Neuronal stem cell (in vitro differentiated cells): ENCODE results near the gene TRIM71.

Source experiments
- DNase-seq: peaks from one replicate; pipeline ENCODE4 v3.0.0-alpha.2; 2013; ENCODE audit warnings: low spot score
- H2AFZ ChIP-seq: one replicate; pipeline ENCODE4 v1.6.1; 2013; ENCODE audit warnings: mild to moderate bottlenecking, low read length, inconsistent platforms
- H2AK5ac ChIP-seq: 2 replicates; pipeline ENCODE4 v1.6.1; 2013; ENCODE audit warnings: low read depth, mild to moderate bottlenecking, inconsistent platforms, low read length, moderate library complexity, mixed read lengths
- H2BK120ac ChIP-seq: 2 replicates; pipeline ENCODE4 v1.6.1; 2013; ENCODE audit warnings: low read depth, mild to moderate bottlenecking, inconsistent platforms, low read length, moderate library complexity, mixed read lengths
- H2BK12ac ChIP-seq: one replicate; pipeline ENCODE4 v1.6.1; 2013; ENCODE audit warnings: low read length, inconsistent platforms
- H2BK15ac ChIP-seq: 2 replicates; pipeline ENCODE4 v1.6.1; 2013; ENCODE audit warnings: mild to moderate bottlenecking, low read length, inconsistent platforms, mixed read lengths
- H2BK5ac ChIP-seq: one replicate; pipeline ENCODE4 v1.6.1; 2013; ENCODE audit warnings: inconsistent platforms, mild to moderate bottlenecking, low read length, moderate library complexity
- H3K14ac ChIP-seq: one replicate; pipeline ENCODE4 v1.6.1; 2013; ENCODE audit warnings: low read length, inconsistent platforms
- H3K18ac ChIP-seq: 2 replicates; pipeline ENCODE4 v1.6.1; 2013; ENCODE audit warnings: low read length, inconsistent platforms
- H3K23ac ChIP-seq: 2 replicates; pipeline ENCODE4 v1.6.1; 2013; ENCODE audit warnings: low read depth, mild to moderate bottlenecking, mixed read lengths, low read length, inconsistent platforms; ENCODE audit not compliant: poor library complexity
- H3K27ac ChIP-seq: replicated peaks from 3 replicates; pipeline ENCODE4 v1.5.1; 2013; ENCODE audit warnings: low read length, inconsistent platforms
- H3K27me3 ChIP-seq, 3 experiments: 2 replicates each; pipeline ENCODE4 v1.6.1; 2013; ENCODE audit warnings: low read length in 3 of 3, mild to moderate bottlenecking in 2 of 3, inconsistent platforms in 1 of 3, low read depth in 1 of 3, mixed read lengths in 1 of 3, moderate library complexity in 1 of 3; ENCODE audit not compliant: control insufficient read depth in 3 of 3, insufficient read depth in 3 of 3
- H3K36me3 ChIP-seq, 2 donors: replicated peaks in 1 of 2; 2 replicates each; pipeline ENCODE4 v1.6.1; 2013; ENCODE audit warnings: low read length in 2 of 2; ENCODE audit not compliant: control insufficient read depth in 2 of 2, insufficient read depth in 2 of 2
- H3K4ac ChIP-seq: 2 replicates; pipeline ENCODE4 v1.6.1; 2013; ENCODE audit warnings: inconsistent platforms, mild to moderate bottlenecking, low read length, moderate library complexity
- H3K4me1 ChIP-seq, 2 donors: 1 replicate in 1 of 2; 2 replicates in 1 of 2; pipeline ENCODE4 v1.6.1; 2013; ENCODE audit warnings: low read length in 2 of 2, low read depth in 1 of 2; ENCODE audit not compliant: control insufficient read depth in 2 of 2, insufficient read depth in 1 of 2
- H3K4me2 ChIP-seq: one replicate; pipeline ENCODE4 v1.6.1; 2013; ENCODE audit warnings: mild to moderate bottlenecking, low read length, inconsistent platforms; ENCODE audit not compliant: insufficient read depth, poor library complexity, severe bottlenecking
- H3K4me3 ChIP-seq, 2 donors: 2 replicates each; pipeline ENCODE4 v1.5.1; 2013; ENCODE audit warnings: low read length in 2 of 2, mild to moderate bottlenecking in 2 of 2, inconsistent platforms in 1 of 2, moderate library complexity in 1 of 2
- H3K79me1 ChIP-seq: one replicate; pipeline ENCODE4 v1.6.1; 2013; ENCODE audit warnings: low read depth, mild to moderate bottlenecking, inconsistent platforms, low read length, moderate library complexity
- H3K9ac ChIP-seq: one replicate; pipeline ENCODE4 v1.6.1; 2013; ENCODE audit warnings: mild to moderate bottlenecking, low read depth, low read length, inconsistent platforms; ENCODE audit not compliant: poor library complexity
- H3K9me3 ChIP-seq, 2 donors: replicated peaks in 1 of 2; 2 replicates each; pipeline versions ENCODE3 to v1.6.1; 2013; ENCODE audit warnings: low read length in 2 of 2, mild to moderate bottlenecking in 2 of 2, inconsistent platforms in 1 of 2, low read depth in 1 of 2, mixed read lengths in 1 of 2, moderate library complexity in 1 of 2; ENCODE audit not compliant: control insufficient read depth in 2 of 2, insufficient read depth in 1 of 2
- H4K8ac ChIP-seq: one replicate; pipeline ENCODE4 v1.6.1; 2013; ENCODE audit warnings: low read depth, mild to moderate bottlenecking, inconsistent platforms, low read length, moderate library complexity
- H4K91ac ChIP-seq: one replicate; pipeline ENCODE4 v1.6.1; 2013; ENCODE audit warnings: low read length, low read depth, mild to moderate bottlenecking, inconsistent platforms; ENCODE audit not compliant: poor library complexity
- WGBS, 2 donors: extraction: QIAGEN DNeasy Blood & Tissue Kit; methylation state at CpG; one replicate each; pipeline ENCODE4 v1.1.7; 2013; ENCODE audit warnings: missing lambda C conversion rate in 2 of 2, mixed read lengths in 1 of 2; ENCODE audit not compliant: insufficient read length in 2 of 2, insufficient replicate concordance in 1 of 2; ENCODE audit errors: extremely low coverage in 2 of 2; 5-methylcytosine and 5-hydroxymethylcytosine counted together

Gene TRIM71

GRCh38 chr3:32861681-32862080, 43.9 kb downstream of the TRIM71 start:
- no peaks in the 10 kb centered on the region for H3K27me3 ChIP-seq
- H2BK15ac ChIP-seq, result no peak overlapping the region
- no CpG with 5 or more reads among the region's 5 CpGs for WGBS, 2 donors
- DNase-seq, result no peak
- peaks cover 0 to 49% of the 10 kb centered on the region in 2 donors for H3K36me3 ChIP-seq
- no peak overlapping the region for H3K9ac ChIP-seq
- H3K4ac ChIP-seq, result no peak overlapping the region
- H2BK120ac ChIP-seq, result no peak overlapping the region
- peaks cover 8 to 42% of the 10 kb centered on the region in 2 donors for H3K4me1 ChIP-seq
- H3K27ac ChIP-seq, result peak overlapping the region; percentile 6
- H3K9me3 ChIP-seq, result no peaks in the 10 kb centered on the region
- H2BK12ac ChIP-seq, result no peak overlapping the region
- H2AFZ ChIP-seq, result no peak overlapping the region
- no peak overlapping the region for H3K4me2 ChIP-seq
- no peak overlapping the region for H4K8ac ChIP-seq
- no peak overlapping the region for H3K4me3 ChIP-seq
- H3K18ac ChIP-seq, result no peak overlapping the region
- H3K23ac ChIP-seq, result no peak overlapping the region
- no peak overlapping the region for H2AK5ac ChIP-seq
- H3K14ac ChIP-seq, result no peak overlapping the region
- no peaks in the 10 kb centered on the region for H3K79me1 ChIP-seq
- no peak overlapping the region for H2BK5ac ChIP-seq
- H4K91ac ChIP-seq, result no peak overlapping the region

- H3K9me3 ChIP-seq, result no peaks in the 10 kb centered on the region
- no CpG with 5 or more reads among the region's 11 CpGs for WGBS, 2 donors
- DNase-seq, result no peak
- H2BK15ac ChIP-seq, result no peak overlapping the region
- no peak overlapping the region for H2AFZ ChIP-seq
- no peak overlapping the region for H2BK120ac ChIP-seq
- no peak overlapping the region for H3K14ac ChIP-seq
- H3K9ac ChIP-seq, result no peak overlapping the region
- no peak overlapping the region for H4K91ac ChIP-seq
- H3K27ac ChIP-seq, result peak overlapping the region; percentile 20
- no peak overlapping the region for H3K23ac ChIP-seq
- H3K79me1 ChIP-seq, result no peaks in the 10 kb centered on the region
- H2AK5ac ChIP-seq, result no peak overlapping the region
- H2BK5ac ChIP-seq, result no peak overlapping the region
- H3K4me1 ChIP-seq, result peaks cover 14 to 44% of the 10 kb centered on the region in 2 donors
- no peak overlapping the region for H3K4me2 ChIP-seq
- H3K4me3 ChIP-seq, result no peak overlapping the region
- H3K27me3 ChIP-seq, result no peaks in the 10 kb centered on the region
- no peak overlapping the region for H3K18ac ChIP-seq
- no peak overlapping the region for H4K8ac ChIP-seq
- no peak overlapping the region for H2BK12ac ChIP-seq
- H3K36me3 ChIP-seq, result peaks cover 0 to 42% of the 10 kb centered on the region in 2 donors
- H3K4ac ChIP-seq, result no peak overlapping the region
These were observed 44.6 kb downstream of the TRIM71 start for GRCh38 chr3:32862247-32862935.

GRCh38 chr3:32862936-32863487, 45.2 kb downstream of the TRIM71 start:
- Histone ChIP-seq H3K23ac (no peak overlapping the region), H2BK15ac (no peak overlapping the region), H3K9ac (no peak overlapping the region), H2BK5ac (no peak overlapping the region), H2BK120ac (no peak overlapping the region), H3K14ac (no peak overlapping the region), H2BK12ac (no peak overlapping the region), H3K4me2 (no peak overlapping the region), H3K4me3 (no peak overlapping the region), H3K79me1 (no peaks in the 10 kb centered on the region), H3K4me1 (peaks cover 20 to 45% of the 10 kb centered on the region in 2 donors), H3K4ac (no peak overlapping the region), H3K9me3 (no peaks in the 10 kb centered on the region), H3K27me3 (no peaks in the 10 kb centered on the region), H2AK5ac (no peak overlapping the region), H3K36me3 (peaks cover 0 to 37% of the 10 kb centered on the region in 2 donors), H4K8ac (no peak overlapping the region), H2AFZ (no peak overlapping the region), H3K18ac (no peak overlapping the region), H3K27ac (no peak overlapping the region), H4K91ac (no peak overlapping the region)
- WGBS, 2 donors, result no CpG with 5 or more reads among the region's 5 CpGs
- DNase-seq, result no peak

GRCh38 chr3:32865383-32865782, 47.6 kb downstream of the TRIM71 start:
- peaks cover 44 to 48% of the 10 kb centered on the region in 2 donors for H3K4me1 ChIP-seq
- no peak overlapping the region for H3K23ac ChIP-seq
- no CpG with 5 or more reads among the region's 6 CpGs for WGBS, 2 donors
- no peak overlapping the region for H2BK12ac ChIP-seq
- H2BK120ac ChIP-seq, result no peak overlapping the region
- no peak overlapping the region for H2AK5ac ChIP-seq
- H2BK5ac ChIP-seq, result no peak overlapping the region
- no peak overlapping the region for H2BK15ac ChIP-seq
- peaks cover 0 to 23% of the 10 kb centered on the region in 2 donors for H3K36me3 ChIP-seq
- H3K79me1 ChIP-seq, result no peaks in the 10 kb centered on the region
- no peak overlapping the region for H3K4me3 ChIP-seq
- H3K18ac ChIP-seq, result no peak overlapping the region
- no peak overlapping the region for H2AFZ ChIP-seq
- no peak overlapping the region for H4K91ac ChIP-seq
- no peak overlapping the region for H3K9ac ChIP-seq
- no peak for DNase-seq
- H4K8ac ChIP-seq, result no peak overlapping the region
- H3K4ac ChIP-seq, result no peak overlapping the region
- H3K27ac ChIP-seq, result peak overlapping the region; percentile 37
- H3K14ac ChIP-seq, result no peak overlapping the region
- H3K4me2 ChIP-seq, result no peak overlapping the region
- H3K27me3 ChIP-seq, result no peaks in the 10 kb centered on the region
- no peaks in the 10 kb centered on the region for H3K9me3 ChIP-seq
